WTC11 (cell line): Measurements from ENCODE around the gene THSD4.

ENCODE experiments used
- ATF1 ChIP-seq: sonication (generic); formaldehyde crosslinking; IDR thresholded peaks from 2 replicates; pipeline ENCODE4 v1.8.1; 2023; ENCODE audit warnings: mild to moderate bottlenecking, moderate library complexity, missing genetic modification reagents
- CREM ChIP-seq: sonication (generic); formaldehyde crosslinking; IDR thresholded peaks from 2 replicates; pipeline ENCODE4 v1.8.1; 2022; ENCODE audit warnings: mild to moderate bottlenecking, missing genetic modification reagents, moderate library complexity
- CTCF ChIP-seq: fragments of 200-600 bp; IDR thresholded peaks from 2 replicates; pipeline ENCODE4 v1.8.0; 2022; ENCODE audit warnings: antibody characterized with exemption
- HMGA2 ChIP-seq: fragments of 250-450 bp; sonication (Bioruptor Pico); IDR thresholded peaks from 2 replicates; pipeline ENCODE4 v1.4.0; 2021; ENCODE audit warnings: mild to moderate bottlenecking, moderate library complexity
- NR1H2 ChIP-seq: sonication (generic); formaldehyde crosslinking; IDR thresholded peaks from 2 replicates; pipeline ENCODE4 v1.9.0; 2021; ENCODE audit warnings: mild to moderate bottlenecking, moderate library complexity, missing genetic modification reagents
- TF ChIP-seq, protein P1 (sequence below): sonication (generic); formaldehyde crosslinking; IDR thresholded peaks from 2 replicates; pipeline ENCODE4 v1.8.0; 2022; ENCODE audit warnings: mild to moderate bottlenecking, missing genetic modification reagents
- TF ChIP-seq, protein P2 (sequence below): sonication (generic); formaldehyde crosslinking; IDR thresholded peaks from 2 replicates; pipeline ENCODE4 v1.8.1; 2022; ENCODE audit warnings: mild to moderate bottlenecking, missing genetic modification reagents, moderate library complexity, borderline replicate concordance

DNA sequence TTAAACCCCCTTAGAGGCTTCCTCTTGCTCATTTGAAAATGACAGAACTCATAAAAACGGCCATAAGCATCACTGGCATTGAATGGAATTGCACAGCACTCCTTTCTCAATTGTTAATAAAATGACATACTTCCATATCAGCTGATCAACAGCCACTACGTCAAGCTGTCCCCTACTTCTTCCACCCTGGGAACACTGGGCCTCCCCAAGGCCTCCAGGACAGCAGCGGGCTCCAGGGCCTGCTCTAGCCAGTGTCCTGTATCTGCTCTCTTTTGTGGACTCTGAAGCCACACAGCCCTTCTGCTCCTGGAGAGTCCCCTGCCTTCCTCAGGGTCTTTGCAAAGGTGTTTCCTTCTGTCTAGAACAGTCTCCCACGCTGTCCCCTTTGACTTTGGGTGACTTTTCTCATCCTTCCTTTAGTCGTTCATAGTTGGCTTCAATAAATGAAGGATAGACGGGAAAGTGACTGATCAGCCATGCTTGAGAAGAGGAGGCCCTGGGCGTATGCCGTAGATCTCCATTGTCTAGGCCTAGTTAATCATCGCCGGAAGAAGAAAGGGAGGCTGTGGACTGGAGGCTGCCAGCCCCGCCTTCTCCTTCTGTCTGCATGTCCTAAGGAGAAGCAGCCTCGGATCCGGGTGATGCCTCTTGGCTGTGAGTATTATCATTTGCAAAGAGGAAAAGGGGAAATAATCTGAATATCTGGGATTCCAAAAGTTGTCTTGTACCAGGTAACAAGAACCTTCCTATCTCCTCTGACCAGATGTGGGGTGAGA is 4.7 kb upstream of the THSD4 start:
- TF ChIP-seq CTCF (no peak), ATF1 (no peak), HMGA2 (CRISPR knock-in tag) (no peak), CREM (CRISPR knock-in tag) (no peak), NR1H2 (CRISPR knock-in tag) (no peak)
- TF ChIP-seq, protein P1, sequence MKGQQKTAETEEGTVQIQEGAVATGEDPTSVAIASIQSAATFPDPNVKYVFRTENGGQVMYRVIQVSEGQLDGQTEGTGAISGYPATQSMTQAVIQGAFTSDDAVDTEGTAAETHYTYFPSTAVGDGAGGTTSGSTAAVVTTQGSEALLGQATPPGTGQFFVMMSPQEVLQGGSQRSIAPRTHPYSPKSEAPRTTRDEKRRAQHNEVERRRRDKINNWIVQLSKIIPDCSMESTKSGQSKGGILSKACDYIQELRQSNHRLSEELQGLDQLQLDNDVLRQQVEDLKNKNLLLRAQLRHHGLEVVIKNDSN: no peak
- TF ChIP-seq, protein P2, sequence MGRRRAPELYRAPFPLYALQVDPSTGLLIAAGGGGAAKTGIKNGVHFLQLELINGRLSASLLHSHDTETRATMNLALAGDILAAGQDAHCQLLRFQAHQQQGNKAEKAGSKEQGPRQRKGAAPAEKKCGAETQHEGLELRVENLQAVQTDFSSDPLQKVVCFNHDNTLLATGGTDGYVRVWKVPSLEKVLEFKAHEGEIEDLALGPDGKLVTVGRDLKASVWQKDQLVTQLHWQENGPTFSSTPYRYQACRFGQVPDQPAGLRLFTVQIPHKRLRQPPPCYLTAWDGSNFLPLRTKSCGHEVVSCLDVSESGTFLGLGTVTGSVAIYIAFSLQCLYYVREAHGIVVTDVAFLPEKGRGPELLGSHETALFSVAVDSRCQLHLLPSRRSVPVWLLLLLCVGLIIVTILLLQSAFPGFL: no peak
